Mucosa of descending colon (tissue), 3 donors: ENCODE results near the gene ZNF784. TPM values are rescaled to one million over a fixed set of nuclear protein-coding genes. Genes with fewer than 3 reads are reported as not detected.

ENCODE experiments used
- ATAC-seq: fragments of 200-7000 bp; cut with Tn5 transposase; one replicate; pipeline ENCODE4 v1.9.1; 2020; ENCODE audit warnings: mild to moderate bottlenecking, moderate library complexity
- DNase-seq, 3 donors: peaks; one replicate each; pipeline ENCODE4 v3.0.0-alpha.2; 2020
- H3K36me3 ChIP-seq: fragments of 200-600 bp; one replicate; pipeline ENCODE4 v1.8.0; 2021; ENCODE audit warnings: low read depth, mild to moderate bottlenecking
- H3K4me1 ChIP-seq: fragments of 200-600 bp; one replicate; pipeline ENCODE4 v1.8.0; 2021; ENCODE audit warnings: low read depth, mild to moderate bottlenecking
- H3K4me3 ChIP-seq: fragments of 200-600 bp; one replicate; pipeline ENCODE4 v1.8.0; 2021; ENCODE audit warnings: mild to moderate bottlenecking
- H3K9me3 ChIP-seq: fragments of 200-600 bp; one replicate; pipeline ENCODE4 v1.8.0; 2021; ENCODE audit warnings: mild to moderate bottlenecking
- CTCF ChIP-seq: fragments of 200-600 bp; IDR thresholded peaks from one replicate; pipeline ENCODE4 v1.8.0; 2022; ENCODE audit warnings: antibody characterized with exemption, mild to moderate bottlenecking
- intact Hi-C, 2 donors: fragments of 100-400 bp; cut with DNase I in 1 of 2; cut with micrococcal nuclease in 1 of 2; formaldehyde crosslinking; loops; one replicate each; pipeline versions ENCODE4 v1.11.0 to v1.11.1; 2022; cut with DNase I, micrococcal nuclease
- total RNA-seq, 3 donors: library from RNA; stranded (reverse); fragmentation: NEBNext Ultra II Directional in 2 of 3; extraction: Animal tissue kit (Norgen Biotek cat#: 25700) in 2 of 3; gene quantifications; one replicate each; pipeline versions ENCODE4 v1.2.1 to v1.2.4, GENCODE V29; 2021 to 2023
- donor health status: DM: no; HTN: no; CAD: no; lungs with moderate emphysema.
- donor health status: DM: no; HTN: no; CAD: no.
- donor health status: DM: no; HTN: yes; CAD: no.

Gene ZNF784
- total RNA-seq, 3 donors from 2014 or later: 8.7 to 13.8 (median 10.1) TPM

- H3K4me1 ChIP-seq: no peaks in the 10 kb centered on the region
- ATAC-seq: no peak
- H3K9me3 ChIP-seq: no peaks in the 10 kb centered on the region
- no peak overlapping the region for H3K4me3 ChIP-seq
- no peak for DNase-seq
- peaks cover 26% of the 10 kb centered on the region for H3K36me3 ChIP-seq
- intact Hi-C loops: no loop called here
- no peak for TF ChIP-seq CTCF
Observed at GRCh38 chr19:55667006-55667381, 42.6 kb upstream of the ZNF784 start.

- Histone ChIP-seq H3K9me3 (no peaks in the 10 kb centered on the region), H3K4me3 (no peak overlapping the region), H3K36me3 (peaks cover 26% of the 10 kb centered on the region), H3K4me1 (no peaks in the 10 kb centered on the region)
- ATAC-seq (no peak), DNase-seq (no peak)
- TF ChIP-seq CTCF: no peak
- intact Hi-C loops: no loop called here
Observed at GRCh38 chr19:55666343-55667005, 42.1 kb upstream of the ZNF784 start.

GRCh38 chr19:55663846-55664536 lies 39.6 kb upstream of the ZNF784 start:
- ATAC-seq (no peak), DNase-seq (no peak)
- intact Hi-C loops: no loop called here
- peaks cover 26% of the 10 kb centered on the region for H3K36me3 ChIP-seq
- H3K9me3 ChIP-seq: no peaks in the 10 kb centered on the region
- TF ChIP-seq CTCF: no peak
- no peak overlapping the region for H3K4me3 ChIP-seq
- H3K4me1 ChIP-seq: no peaks in the 10 kb centered on the region

GRCh38 chr19:55661826-55662225 lies 37.5 kb upstream of the ZNF784 start:
- Histone ChIP-seq H3K4me1 (peaks cover 19% of the 10 kb centered on the region), H3K9me3 (no peaks in the 10 kb centered on the region), H3K36me3 (peaks cover 26% of the 10 kb centered on the region), H3K4me3 (no peak overlapping the region)
- ATAC-seq (no peak), DNase-seq (no peak)
- intact Hi-C loops: no loop called here
- TF ChIP-seq CTCF: no peak

- H3K36me3 ChIP-seq: peaks cover 20% of the 10 kb centered on the region
- DNase-seq (no peak), ATAC-seq (no peak)
- TF ChIP-seq CTCF: no peak
- intact Hi-C loops: no loop called here
- H3K4me1 ChIP-seq: peaks cover 28% of the 10 kb centered on the region
- no peak overlapping the region for H3K4me3 ChIP-seq
- H3K9me3 ChIP-seq: no peaks in the 10 kb centered on the region
Observed at GRCh38 chr19:55660991-55661390, 36.6 kb upstream of the ZNF784 start.
